Liver (tissue), 9 donors: ENCODE results near the gene PTCD3. TPM values are rescaled to one million over a fixed set of nuclear protein-coding genes. Genes with fewer than 3 reads are reported as not detected.
A peak's percentile ranks its signal among the peaks of the same experiment; 100 is the strongest.

Experiments
- DNase-seq: peaks from one replicate; pipeline ENCODE4 v3.0.0-alpha.2; 2017; ENCODE audit warnings: low spot score
- H3K27ac ChIP-seq, 2 donors: one replicate each; pipeline ENCODE4 v1.7.0; 2013; ENCODE audit warnings: inconsistent platforms in 2 of 2, low read length in 2 of 2, control low read depth in 1 of 2, low read depth in 1 of 2, mild to moderate bottlenecking in 1 of 2
- H3K27me3 ChIP-seq, 4 donors: one replicate each; pipeline versions ENCODE4 v1.6.1 to v1.7.0; 2013; ENCODE audit warnings: low read length in 3 of 4, inconsistent platforms in 1 of 4, mild to moderate bottlenecking in 1 of 4, moderate library complexity in 1 of 4; ENCODE audit not compliant: control insufficient read depth in 4 of 4, insufficient read depth in 4 of 4
- H3K36me3 ChIP-seq, 4 donors: one replicate each; pipeline versions ENCODE4 v1.6.1 to v1.7.0; 2013; ENCODE audit warnings: low read length in 3 of 4, mild to moderate bottlenecking in 3 of 4, low read depth in 1 of 4, moderate library complexity in 1 of 4; ENCODE audit not compliant: control insufficient read depth in 4 of 4, insufficient read depth in 3 of 4
- H3K4me1 ChIP-seq, 4 donors: one replicate each; pipeline versions ENCODE4 v1.6.1 to v1.7.0; 2013; ENCODE audit warnings: low read length in 3 of 4, mild to moderate bottlenecking in 3 of 4, moderate library complexity in 1 of 4; ENCODE audit not compliant: control insufficient read depth in 4 of 4, insufficient read depth in 4 of 4
- H3K4me3 ChIP-seq, 3 donors: one replicate each; pipeline versions ENCODE4 v1.6.1 to v1.7.0; 2013; ENCODE audit warnings: low read length in 3 of 3, control low read depth in 1 of 3, low read depth in 1 of 3, mild to moderate bottlenecking in 1 of 3
- H3K9ac ChIP-seq, 2 donors: one replicate each; pipeline ENCODE4 v1.7.0; 2013; ENCODE audit warnings: low read length in 2 of 2, mild to moderate bottlenecking in 2 of 2, moderate library complexity in 2 of 2, control low read depth in 1 of 2, low read depth in 1 of 2
- H3K9me3 ChIP-seq, 4 donors: one replicate each; pipeline versions ENCODE4 v1.6.1 to v1.7.0; 2013; ENCODE audit warnings: low read length in 3 of 4; ENCODE audit not compliant: control insufficient read depth in 4 of 4
- ATF3 ChIP-seq: IDR thresholded peaks from 2 replicates; pipeline ENCODE4 v1.6.1; 2016; ENCODE audit warnings: antibody characterized with exemption
- CTCF ChIP-seq: fragments of 150-350 bp; IDR thresholded peaks from 2 replicates; pipeline ENCODE4 v1.5.1; 2017; ENCODE audit warnings: improper control_type of control experiment, low read depth, low read length; ENCODE audit not compliant: missing input control
- EGR1 ChIP-seq, 2 donors: IDR thresholded peaks; 2 replicates each; pipeline ENCODE4 v1.6.1; 2016 to 2018; ENCODE audit warnings: antibody characterized with exemption in 2 of 2, low read depth in 2 of 2
- FOXA2 ChIP-seq: IDR thresholded peaks from 2 replicates; pipeline ENCODE4 v1.6.1; 2016; ENCODE audit warnings: antibody characterized with exemption
- GABPA ChIP-seq, 2 donors: IDR thresholded peaks in 1 of 2; conservative IDR thresholded peaks in 1 of 2; 2 replicates each; pipeline ENCODE4 v1.6.1; 2016; ENCODE audit warnings: antibody characterized with exemption in 2 of 2, mild to moderate bottlenecking in 1 of 2, moderate library complexity in 1 of 2
- HNF4A ChIP-seq, 2 donors: conservative IDR thresholded peaks; 2 replicates each; pipeline ENCODE4 v1.6.1; 2016; ENCODE audit warnings: antibody characterized with exemption in 2 of 2, mild to moderate bottlenecking in 2 of 2
- HNF4G ChIP-seq: IDR thresholded peaks from 2 replicates; pipeline ENCODE4 v1.6.1; 2016; ENCODE audit warnings: antibody characterized with exemption
- MAX ChIP-seq: IDR thresholded peaks from 2 replicates; pipeline ENCODE4 v1.6.1; 2016; ENCODE audit warnings: antibody characterized with exemption
- NR2F2 ChIP-seq: IDR thresholded peaks from 2 replicates; pipeline ENCODE4 v1.6.1; 2016; ENCODE audit warnings: antibody characterized with exemption
- RAD21 ChIP-seq, 2 donors: IDR thresholded peaks; 2 replicates each; pipeline ENCODE4 v1.6.1; 2016; ENCODE audit warnings: antibody characterized with exemption in 2 of 2, mild to moderate bottlenecking in 2 of 2
- REST ChIP-seq: IDR thresholded peaks from 2 replicates; pipeline ENCODE4 v1.6.1; 2016; ENCODE audit warnings: antibody characterized with exemption, mild to moderate bottlenecking
- RXRA ChIP-seq, 2 donors: IDR thresholded peaks; 2 replicates each; pipeline ENCODE4 v1.6.1; 2017 to 2018; ENCODE audit warnings: antibody characterized with exemption in 2 of 2, mild to moderate bottlenecking in 1 of 2
- SP1 ChIP-seq: IDR thresholded peaks from 2 replicates; pipeline ENCODE4 v1.6.1; 2018; ENCODE audit warnings: antibody characterized with exemption, mild to moderate bottlenecking
- TAF1 ChIP-seq: conservative IDR thresholded peaks from 2 replicates; pipeline ENCODE4 v1.6.1; 2016; ENCODE audit warnings: antibody characterized with exemption, mild to moderate bottlenecking
- YY1 ChIP-seq: IDR thresholded peaks from 2 replicates; pipeline ENCODE4 v1.6.1; 2016; ENCODE audit warnings: antibody characterized with exemption, mild to moderate bottlenecking
- ZBTB33 ChIP-seq: IDR thresholded peaks from 2 replicates; pipeline ENCODE4 v1.6.1; 2016; ENCODE audit warnings: antibody characterized with exemption
- WGBS: extraction: QIAGEN DNeasy Blood & Tissue Kit; methylation state at CpG from one replicate; pipeline ENCODE4 v1.1.7; 2013; 5-methylcytosine and 5-hydroxymethylcytosine counted together
- polyA plus RNA-seq, 2 donors: library from polyadenylated mRNA; stranded (reverse) in 1 of 2; unstranded in 1 of 2; fragments of 200-250 nt in 1 of 2; fragments of >200 nt in 1 of 2; fragmentation: Nextera tagmentation in 1 of 2; extraction: Ambion mirVana in 1 of 2; gene quantifications; one replicate each; pipeline versions ENCODE4 v1.2.1 to v1.2.3, GENCODE V29; 2013 to 2015
- total RNA-seq, 2 donors: library from RNA; depleted of rRNA; stranded (reverse); fragments of >200 nt; gene quantifications; one replicate each; pipeline ENCODE4 v1.2.3, GENCODE V29; 2014
- donor health status: healthy.
- donor health status: healthy.
- donor health status: healthy.
- donor health status: healthy.
- donor health status: healthy.

The PTCD3 gene
- total and polyA plus RNA-seq, 4 donors, result 25.5 to 74.6 (median 45.2) TPM

- Histone ChIP-seq H3K9me3 (no peaks in the 10 kb centered on the region), H3K4me3 (no peak overlapping the region), H3K27me3 (no peaks in the 10 kb centered on the region), H3K27ac (no peak overlapping the region), H3K36me3 (peaks cover 10 to 43% (median 25%) of the 10 kb centered on the region in 4 donors), H3K9ac (no peak overlapping the region), H3K4me1 (no peaks in the 10 kb centered on the region)
- 26% methylated on average over 1 of the region's 1 CpG for WGBS
- TF ChIP-seq ATF3, result no peak
- no peak for TF ChIP-seq FOXA2
- TF ChIP-seq RAD21 (IDR thresholded peaks at IDR 0.05), result no peak
- TF ChIP-seq HNF4A (conservative IDR thresholded peaks at IDR 0.05), result peak in 1 of 2 donors; percentile 48
- no peak for DNase-seq
Observed at GRCh38 chr2:86094229-86094628, 11.8 kb upstream of the PTCD3 start.

- no peak overlapping the region for H3K27ac ChIP-seq
- no peak overlapping the region for H3K9ac ChIP-seq
- H3K4me3 ChIP-seq, result no peak overlapping the region
- WGBS, result 98% methylated on average over 3 of the region's 3 CpGs
- no peaks in the 10 kb centered on the region for H3K27me3 ChIP-seq
- peaks cover 9 to 37% (median 21%) of the 10 kb centered on the region in 4 donors for H3K36me3 ChIP-seq
- no peak for DNase-seq
- H3K4me1 ChIP-seq, result no peaks in the 10 kb centered on the region
- no peak for TF ChIP-seq ATF3
- no peak for TF ChIP-seq RXRA (IDR thresholded peaks at IDR 0.05)
- TF ChIP-seq GABPA (IDR thresholded peaks at IDR 0.05 in 1 of 2, conservative IDR thresholded peaks at IDR 0.05 in 1 of 2), result no peak
- no peak for TF ChIP-seq HNF4A (conservative IDR thresholded peaks at IDR 0.05)
- no peaks in the 10 kb centered on the region for H3K9me3 ChIP-seq
Observed at GRCh38 chr2:86097114-86097896, 8.7 kb upstream of the PTCD3 start.

- Histone ChIP-seq H3K36me3 (peaks cover 11 to 37% (median 23%) of the 10 kb centered on the region in 4 donors), H3K9me3 (no peaks in the 10 kb centered on the region), H3K4me1 (peaks cover 0 to 3% (median 0%) of the 10 kb centered on the region in 4 donors), H3K27me3 (no peaks in the 10 kb centered on the region), H3K4me3 (no peak overlapping the region), H3K27ac (no peak overlapping the region), H3K9ac (no peak overlapping the region)
- TF ChIP-seq CTCF, result no peak
- no peak for TF ChIP-seq NR2F2
- TF ChIP-seq MAX, result no peak
- TF ChIP-seq TAF1, result no peak
- no peak for TF ChIP-seq YY1
- TF ChIP-seq SP1, result no peak
- no peak for TF ChIP-seq ZBTB33
- TF ChIP-seq RXRA (IDR thresholded peaks at IDR 0.05), result no peak
- TF ChIP-seq GABPA (IDR thresholded peaks at IDR 0.05 in 1 of 2, conservative IDR thresholded peaks at IDR 0.05 in 1 of 2), result no peak
- TF ChIP-seq HNF4A (conservative IDR thresholded peaks at IDR 0.05), result no peak
- TF ChIP-seq ATF3, result no peak
- no peak for TF ChIP-seq EGR1 (IDR thresholded peaks at IDR 0.05; ENCODE audit: low read depth in 2 of 2)
- no peak for TF ChIP-seq REST
- no peak for TF ChIP-seq HNF4G
- DNase-seq, result no peak
- 99% methylated on average over 1 of the region's 1 CpG for WGBS
Observed at GRCh38 chr2:86097913-86098312, 8.1 kb upstream of the PTCD3 start.
